Neural cell (in vitro differentiated cells): ENCODE data around the gene MEGF11. TPM values are rescaled to one million over a fixed set of nuclear protein-coding genes. Genes with fewer than 3 reads are reported as not detected.

Experiments used
- H2AFZ ChIP-seq: fragments of 200-600, 300-800 bp; sonication (generic), shearing (Covaris generic); 2 replicates; pipeline ENCODE4 v1.6.0; 2014; ENCODE audit warnings: low read depth, mild to moderate bottlenecking, antibody characterized with exemption, low read length, moderate library complexity
- H3F3A ChIP-seq: fragments of 200-600 bp; shearing (Covaris generic); 2 replicates; pipeline ENCODE4 v1.6.1; 2016; ENCODE audit warnings: mild to moderate bottlenecking, moderate library complexity, mixed read lengths, antibody characterized with exemption, low read length; ENCODE audit not compliant: insufficient read depth, poor library complexity, severe bottlenecking
- H3K27ac ChIP-seq: fragments of 200-600, 300-800 bp; sonication (generic), shearing (Covaris generic); 2 replicates; pipeline ENCODE4 v1.5.1; 2014; ENCODE audit warnings: mild to moderate bottlenecking, low read length, moderate library complexity
- H3K27me3 ChIP-seq: fragments of 300-800, 200-600 bp; sonication (generic), shearing (Covaris generic); 2 replicates; pipeline ENCODE4 v1.6.0; 2014; ENCODE audit warnings: mild to moderate bottlenecking, low read depth, low read length, moderate library complexity; ENCODE audit not compliant: insufficient read depth
- H3K36me3 ChIP-seq: fragments of 300-800, 200-600 bp; sonication (generic), shearing (Covaris generic); 2 replicates; pipeline ENCODE4 v1.5.1; 2014; ENCODE audit warnings: mild to moderate bottlenecking, antibody characterized with exemption, low read length, moderate library complexity; ENCODE audit not compliant: insufficient read depth
- H3K4me2 ChIP-seq: fragments of 300-800, 200-600 bp; sonication (generic), shearing (Covaris generic); 2 replicates; pipeline ENCODE4 v1.6.0; 2014; ENCODE audit warnings: mild to moderate bottlenecking, low read length
- H3K4me3 ChIP-seq: fragments of 300-800, 200-600 bp; sonication (generic), shearing (Covaris generic); 2 replicates; pipeline ENCODE4 v1.5.1; 2014; ENCODE audit warnings: mild to moderate bottlenecking, low read length, moderate library complexity
- H3K79me2 ChIP-seq: fragments of 200-600 bp; shearing (Covaris generic); replicated peaks from 2 replicates; pipeline ENCODE4 v1.6.0; 2014; ENCODE audit warnings: mild to moderate bottlenecking, low read length, moderate library complexity; ENCODE audit not compliant: insufficient read depth
- H3K9ac ChIP-seq: fragments of 300-800, 200-600 bp; sonication (generic), shearing (Covaris generic); 2 replicates; pipeline ENCODE4 v1.6.1; 2016; ENCODE audit warnings: mild to moderate bottlenecking, low read length, mixed read lengths
- H3K9me2 ChIP-seq: fragments of 200-600 bp; shearing (Covaris generic); 2 replicates; pipeline ENCODE4 v1.6.1; 2016; ENCODE audit warnings: mild to moderate bottlenecking, low read length, mixed read lengths; ENCODE audit not compliant: insufficient read depth
- H3K9me3 ChIP-seq: fragments of 200-600, 300-800 bp; sonication (generic), shearing (Covaris generic); 2 replicates; pipeline ENCODE4 v1.6.1; 2016; ENCODE audit warnings: mild to moderate bottlenecking, mixed run types, low read length, moderate library complexity, mixed read lengths
- H4K20me1 ChIP-seq: fragments of 200-600 bp; shearing (Covaris generic); 2 replicates; pipeline ENCODE4 v1.6.1; 2016; ENCODE audit warnings: mild to moderate bottlenecking, mixed run types; ENCODE audit not compliant: insufficient read depth
- EP300 ChIP-seq: fragments of 450-650 bp; conservative IDR thresholded peaks from 2 replicates; pipeline ENCODE4 v1.6.1; 2014; ENCODE audit warnings: antibody characterized with exemption, mild to moderate bottlenecking, moderate library complexity; ENCODE audit not compliant: poor library complexity, severe bottlenecking
- EZH2 ChIP-seq: fragments of 200-600, 300-800 bp; shearing (Covaris generic), sonication (generic); IDR thresholded peaks from 2 replicates; pipeline ENCODE4 v1.6.1; 2014; ENCODE audit warnings: antibody characterized with exemption, low read length, borderline replicate concordance, mild to moderate bottlenecking; ENCODE audit not compliant: insufficient read depth, poor library complexity, severe bottlenecking
- MXI1 ChIP-seq: fragments of 450-650 bp; conservative IDR thresholded peaks from 2 replicates; pipeline ENCODE4 v1.6.1; 2014; ENCODE audit warnings: antibody characterized with exemption, mild to moderate bottlenecking; ENCODE audit not compliant: poor library complexity, severe bottlenecking
- POLR2AphosphoS5 ChIP-seq: IDR thresholded peaks from 2 replicates; pipeline ENCODE4 v1.6.1; 2012
- RAD21 ChIP-seq: fragments of 450-650 bp; conservative IDR thresholded peaks from 2 replicates; pipeline ENCODE4 v1.6.1; 2014; ENCODE audit warnings: antibody characterized with exemption, mild to moderate bottlenecking, moderate library complexity
- SMC3 ChIP-seq: fragments of 450-650 bp; conservative IDR thresholded peaks from 2 replicates; pipeline ENCODE4 v1.6.1; 2014; ENCODE audit warnings: antibody characterized with exemption, mild to moderate bottlenecking, moderate library complexity; ENCODE audit not compliant: poor library complexity
- TAF1 ChIP-seq: IDR thresholded peaks from 2 replicates; pipeline ENCODE4 v1.6.1; 2012; ENCODE audit warnings: low read depth
- polyA plus RNA-seq: library from polyadenylated mRNA; depleted of rRNA; stranded (reverse); fragments of >200 nt; gene quantifications from 2 replicates; pipeline ENCODE4 v1.2.3, GENCODE V29; 2014
- TF ChIP-seq, protein P1 (sequence below): fragments of 450-650 bp; IDR thresholded peaks from 2 replicates; pipeline ENCODE4 v1.5.1; 2014; ENCODE audit warnings: antibody characterized with exemption, mild to moderate bottlenecking, moderate library complexity; ENCODE audit not compliant: poor library complexity, severe bottlenecking
- TF ChIP-seq, protein P2 (sequence below): IDR thresholded peaks from 2 replicates; pipeline ENCODE4 v1.6.1; 2012; ENCODE audit warnings: borderline replicate concordance

The MEGF11 gene
- polyA plus RNA-seq, 1 donor from 2014 or later = 0.64 TPM

- TF ChIP-seq, protein P1, sequence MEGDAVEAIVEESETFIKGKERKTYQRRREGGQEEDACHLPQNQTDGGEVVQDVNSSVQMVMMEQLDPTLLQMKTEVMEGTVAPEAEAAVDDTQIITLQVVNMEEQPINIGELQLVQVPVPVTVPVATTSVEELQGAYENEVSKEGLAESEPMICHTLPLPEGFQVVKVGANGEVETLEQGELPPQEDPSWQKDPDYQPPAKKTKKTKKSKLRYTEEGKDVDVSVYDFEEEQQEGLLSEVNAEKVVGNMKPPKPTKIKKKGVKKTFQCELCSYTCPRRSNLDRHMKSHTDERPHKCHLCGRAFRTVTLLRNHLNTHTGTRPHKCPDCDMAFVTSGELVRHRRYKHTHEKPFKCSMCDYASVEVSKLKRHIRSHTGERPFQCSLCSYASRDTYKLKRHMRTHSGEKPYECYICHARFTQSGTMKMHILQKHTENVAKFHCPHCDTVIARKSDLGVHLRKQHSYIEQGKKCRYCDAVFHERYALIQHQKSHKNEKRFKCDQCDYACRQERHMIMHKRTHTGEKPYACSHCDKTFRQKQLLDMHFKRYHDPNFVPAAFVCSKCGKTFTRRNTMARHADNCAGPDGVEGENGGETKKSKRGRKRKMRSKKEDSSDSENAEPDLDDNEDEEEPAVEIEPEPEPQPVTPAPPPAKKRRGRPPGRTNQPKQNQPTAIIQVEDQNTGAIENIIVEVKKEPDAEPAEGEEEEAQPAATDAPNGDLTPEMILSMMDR = no peak
- TF ChIP-seq MXI1 (no peak), RAD21 (no peak), TAF1 (no peak), SMC3 (no peak), EP300 (no peak), EZH2 (no peak), POLR2AphosphoS5 (no peak)
- TF ChIP-seq, protein P2, sequence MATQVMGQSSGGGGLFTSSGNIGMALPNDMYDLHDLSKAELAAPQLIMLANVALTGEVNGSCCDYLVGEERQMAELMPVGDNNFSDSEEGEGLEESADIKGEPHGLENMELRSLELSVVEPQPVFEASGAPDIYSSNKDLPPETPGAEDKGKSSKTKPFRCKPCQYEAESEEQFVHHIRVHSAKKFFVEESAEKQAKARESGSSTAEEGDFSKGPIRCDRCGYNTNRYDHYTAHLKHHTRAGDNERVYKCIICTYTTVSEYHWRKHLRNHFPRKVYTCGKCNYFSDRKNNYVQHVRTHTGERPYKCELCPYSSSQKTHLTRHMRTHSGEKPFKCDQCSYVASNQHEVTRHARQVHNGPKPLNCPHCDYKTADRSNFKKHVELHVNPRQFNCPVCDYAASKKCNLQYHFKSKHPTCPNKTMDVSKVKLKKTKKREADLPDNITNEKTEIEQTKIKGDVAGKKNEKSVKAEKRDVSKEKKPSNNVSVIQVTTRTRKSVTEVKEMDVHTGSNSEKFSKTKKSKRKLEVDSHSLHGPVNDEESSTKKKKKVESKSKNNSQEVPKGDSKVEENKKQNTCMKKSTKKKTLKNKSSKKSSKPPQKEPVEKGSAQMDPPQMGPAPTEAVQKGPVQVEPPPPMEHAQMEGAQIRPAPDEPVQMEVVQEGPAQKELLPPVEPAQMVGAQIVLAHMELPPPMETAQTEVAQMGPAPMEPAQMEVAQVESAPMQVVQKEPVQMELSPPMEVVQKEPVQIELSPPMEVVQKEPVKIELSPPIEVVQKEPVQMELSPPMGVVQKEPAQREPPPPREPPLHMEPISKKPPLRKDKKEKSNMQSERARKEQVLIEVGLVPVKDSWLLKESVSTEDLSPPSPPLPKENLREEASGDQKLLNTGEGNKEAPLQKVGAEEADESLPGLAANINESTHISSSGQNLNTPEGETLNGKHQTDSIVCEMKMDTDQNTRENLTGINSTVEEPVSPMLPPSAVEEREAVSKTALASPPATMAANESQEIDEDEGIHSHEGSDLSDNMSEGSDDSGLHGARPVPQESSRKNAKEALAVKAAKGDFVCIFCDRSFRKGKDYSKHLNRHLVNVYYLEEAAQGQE = no peak
- Histone ChIP-seq H4K20me1 (no peaks in the 10 kb centered on the region), H3K79me2 (no peaks in the 10 kb centered on the region), H3K9ac (no peak overlapping the region), H3K4me3 (no peak overlapping the region), H3K9me3 (no peaks in the 10 kb centered on the region), H3K9me2 (no peaks in the 10 kb centered on the region), H3K27ac (no peak overlapping the region), H3K4me2 (no peak overlapping the region), H2AFZ (no peak overlapping the region), H3K36me3 (no peaks in the 10 kb centered on the region), H3K27me3 (no peaks in the 10 kb centered on the region), H3F3A (peaks cover 4% of the 10 kb centered on the region)
Observed at GRCh38 chr15:66285533-66286280, 32.2 kb upstream of the MEGF11 start.

DNA sequence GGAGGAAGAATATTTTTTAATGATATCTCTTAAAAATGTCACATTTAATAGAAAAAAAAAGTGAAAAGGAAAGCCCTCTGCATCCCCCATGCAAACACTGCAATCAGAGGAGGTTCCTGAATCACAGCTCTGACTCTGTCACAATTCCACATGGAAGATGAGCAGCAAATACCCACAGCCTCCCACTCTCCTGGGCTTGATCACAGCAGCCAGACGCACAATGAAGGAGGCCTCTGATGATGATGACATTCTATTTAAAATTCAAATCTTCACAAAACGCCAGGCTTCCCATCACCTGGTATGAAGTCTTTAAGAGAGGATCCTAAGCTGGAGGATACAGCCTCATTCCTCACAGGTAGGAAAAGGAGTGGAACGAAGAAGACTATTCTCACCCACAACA is 30.7 kb upstream of the MEGF11 start:
- H3K36me3 ChIP-seq = no peaks in the 10 kb centered on the region

More for the DNA sequence above, 30.7 kb upstream of the MEGF11 start:
- Histone ChIP-seq H3K9ac (peak overlapping the region; percentile 48), H3K9me2 (no peaks in the 10 kb centered on the region), H2AFZ (peak overlapping the region; percentile 49), H3K27me3 (no peaks in the 10 kb centered on the region), H3K79me2 (no peaks in the 10 kb centered on the region), H3F3A (peaks cover 4% of the 10 kb centered on the region), H3K27ac (peak overlapping the region; percentile 85), H4K20me1 (no peaks in the 10 kb centered on the region), H3K4me3 (no peak overlapping the region), H3K9me3 (no peaks in the 10 kb centered on the region), H3K4me2 (peak overlapping the region; percentile 41)
- no peak for TF ChIP-seq SMC3
- no peak for TF ChIP-seq TAF1
- TF ChIP-seq, protein P2 = no peak
- TF ChIP-seq POLR2AphosphoS5 = peak; percentile 41
- no peak for TF ChIP-seq EZH2
